ENCODE measurements around the gene SLC24A3. TPM values are rescaled to one million over a fixed set of nuclear protein-coding genes. Genes with fewer than 3 reads are reported as not detected.

SLC24A3 gene
- total and polyA plus RNA-seq, 12 donors: 0.21 to 2.6 (median 0.84) TPM

DNA sequence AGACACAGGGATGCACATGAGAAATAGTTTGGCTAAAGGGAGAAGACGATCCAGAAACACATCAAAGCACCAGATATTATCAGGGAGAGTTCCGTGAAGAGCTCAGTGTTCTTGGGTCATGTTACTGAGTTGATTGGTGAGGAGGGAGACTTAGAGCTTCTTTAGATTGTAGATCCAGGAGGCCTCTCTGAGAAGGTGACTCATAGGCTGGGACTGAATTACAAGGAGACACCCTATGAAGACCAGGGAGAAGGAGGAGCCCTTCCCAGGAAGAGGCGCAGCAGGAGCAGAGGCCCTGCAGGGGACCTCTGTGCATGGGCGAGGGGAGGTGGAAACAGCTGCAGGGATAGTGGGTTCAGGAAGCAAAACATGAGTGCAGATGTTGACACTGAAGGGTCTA lies 196.5 kb downstream of the SLC24A3 start:
- Histone ChIP-seq H3K36me3 (no peaks in the 10 kb centered on the region), H3K4me1 (no peaks in the 10 kb centered on the region), H3K27ac (no peak overlapping the region), H3K27me3 (peaks cover 0 to 4% (median 0%) of the 10 kb centered on the region in 7 donors), H3K4me3 (no peak overlapping the region), H3K9me3 (no peaks in the 10 kb centered on the region)
- intact Hi-C loops (cut with DNase I): no loop called here
- 81 to 89% methylated on average over 4 of the region's 4 CpGs for WGBS, 2 donors
- TF ChIP-seq, protein P1, sequence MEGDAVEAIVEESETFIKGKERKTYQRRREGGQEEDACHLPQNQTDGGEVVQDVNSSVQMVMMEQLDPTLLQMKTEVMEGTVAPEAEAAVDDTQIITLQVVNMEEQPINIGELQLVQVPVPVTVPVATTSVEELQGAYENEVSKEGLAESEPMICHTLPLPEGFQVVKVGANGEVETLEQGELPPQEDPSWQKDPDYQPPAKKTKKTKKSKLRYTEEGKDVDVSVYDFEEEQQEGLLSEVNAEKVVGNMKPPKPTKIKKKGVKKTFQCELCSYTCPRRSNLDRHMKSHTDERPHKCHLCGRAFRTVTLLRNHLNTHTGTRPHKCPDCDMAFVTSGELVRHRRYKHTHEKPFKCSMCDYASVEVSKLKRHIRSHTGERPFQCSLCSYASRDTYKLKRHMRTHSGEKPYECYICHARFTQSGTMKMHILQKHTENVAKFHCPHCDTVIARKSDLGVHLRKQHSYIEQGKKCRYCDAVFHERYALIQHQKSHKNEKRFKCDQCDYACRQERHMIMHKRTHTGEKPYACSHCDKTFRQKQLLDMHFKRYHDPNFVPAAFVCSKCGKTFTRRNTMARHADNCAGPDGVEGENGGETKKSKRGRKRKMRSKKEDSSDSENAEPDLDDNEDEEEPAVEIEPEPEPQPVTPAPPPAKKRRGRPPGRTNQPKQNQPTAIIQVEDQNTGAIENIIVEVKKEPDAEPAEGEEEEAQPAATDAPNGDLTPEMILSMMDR (IDR thresholded peaks at IDR 0.05): no peak
- ATAC-seq: no peak
- DNase-seq: no peak

DNA sequence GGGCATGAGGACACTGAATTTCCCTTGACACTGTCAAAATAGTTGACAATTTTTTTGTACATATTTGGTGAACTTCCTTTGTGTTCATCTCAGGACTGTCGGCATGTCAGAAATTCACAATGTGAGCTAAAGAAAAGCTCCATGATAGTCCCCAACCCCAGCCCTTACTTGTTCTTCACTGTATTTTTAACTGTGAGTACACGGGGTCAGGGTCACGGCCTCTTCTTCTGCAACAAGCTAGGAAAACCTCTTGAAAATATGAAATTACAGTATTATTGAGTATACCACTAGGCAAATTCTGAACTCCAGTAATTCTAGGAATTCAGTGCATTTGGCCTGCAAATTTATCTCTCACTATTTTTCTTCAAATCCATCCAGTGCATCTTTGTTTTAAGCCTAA lies 199.4 kb downstream of the SLC24A3 start:
- intact Hi-C loops (cut with DNase I): no loop called here
- H3K4me1 ChIP-seq: no peaks in the 10 kb centered on the region
- peaks cover 0 to 4% (median 0%) of the 10 kb centered on the region in 7 donors for H3K27me3 ChIP-seq
- DNase-seq (no peak), ATAC-seq (no peak)
- H3K27ac ChIP-seq: no peak overlapping the region
- TF ChIP-seq, protein P1 (IDR thresholded peaks at IDR 0.05): no peak
- no peaks in the 10 kb centered on the region for H3K36me3 ChIP-seq
- no peaks in the 10 kb centered on the region for H3K9me3 ChIP-seq
- WGBS, 2 donors: 74 to 83% methylated on average over 3 of the region's 3 CpGs
- no peak overlapping the region for H3K4me3 ChIP-seq

DNA sequence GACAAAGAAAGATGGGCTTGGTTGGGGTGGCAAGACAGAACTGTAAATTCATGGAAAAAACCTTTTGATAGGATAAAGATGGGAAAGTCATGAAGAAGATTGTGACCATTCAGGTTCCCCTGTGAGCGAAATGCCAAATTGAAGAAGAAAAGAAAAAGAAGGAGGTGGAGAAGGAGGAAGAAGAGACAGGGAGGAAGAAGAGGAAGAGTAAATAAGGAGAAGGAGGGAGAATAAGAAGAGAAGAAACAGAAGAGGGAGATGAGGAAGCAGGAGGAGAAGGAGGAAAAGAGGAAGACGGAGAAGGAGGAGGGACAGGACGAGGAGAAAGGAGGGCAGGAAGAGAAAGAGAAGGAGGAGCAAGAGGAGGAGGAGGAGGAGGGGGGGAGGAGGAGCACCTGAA lies 199.8 kb downstream of the SLC24A3 start:
- Histone ChIP-seq H3K36me3 (no peaks in the 10 kb centered on the region), H3K27ac (no peak overlapping the region), H3K9me3 (no peaks in the 10 kb centered on the region), H3K27me3 (peaks cover 0 to 1% (median 0%) of the 10 kb centered on the region in 7 donors), H3K4me1 (no peaks in the 10 kb centered on the region), H3K4me3 (no peak overlapping the region)
- intact Hi-C loops (cut with DNase I): no loop called here
- DNase-seq: no peak
- TF ChIP-seq, protein P1 (IDR thresholded peaks at IDR 0.05): no peak
- WGBS, 2 donors: 68 to 77% methylated on average over 3 of the region's 3 CpGs
- ATAC-seq: no peak

DNA sequence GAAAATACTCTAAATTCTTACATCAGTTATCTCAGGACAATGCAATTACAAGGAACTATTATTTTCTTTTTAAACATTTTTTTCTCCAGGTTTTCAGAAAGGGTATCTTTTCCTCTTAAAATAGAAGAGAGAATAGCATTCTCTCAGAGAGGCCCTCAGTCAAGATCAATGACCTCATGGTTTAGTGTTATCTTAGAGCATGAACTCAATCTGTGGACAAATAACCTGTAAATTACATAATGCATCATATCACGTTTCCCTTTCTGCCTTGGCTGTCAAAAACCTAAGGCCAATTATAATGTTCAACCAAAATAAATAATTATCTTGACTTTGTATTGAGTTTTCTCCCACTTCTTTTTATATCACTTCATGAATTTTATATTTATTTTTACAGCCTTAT lies 202.2 kb downstream of the SLC24A3 start:
- no peak overlapping the region for H3K4me3 ChIP-seq
- no peak for ATAC-seq

More for the DNA sequence above, 202.2 kb downstream of the SLC24A3 start:
- H3K36me3 ChIP-seq: no peaks in the 10 kb centered on the region
- H3K9me3 ChIP-seq: peaks cover 0 to 6% (median 0%) of the 10 kb centered on the region in 11 donors
- intact Hi-C loops (cut with DNase I): no loop called here
- 55 to 62% methylated on average over 1 of the region's 1 CpG for WGBS, 2 donors
- H3K4me1 ChIP-seq: no peaks in the 10 kb centered on the region
- no peak overlapping the region for H3K27ac ChIP-seq
- H3K27me3 ChIP-seq: no peaks in the 10 kb centered on the region
- TF ChIP-seq, protein P1 (IDR thresholded peaks at IDR 0.05): no peak
- DNase-seq: no peak
